ENCODE measurements around the gene DOLK.

DNA sequence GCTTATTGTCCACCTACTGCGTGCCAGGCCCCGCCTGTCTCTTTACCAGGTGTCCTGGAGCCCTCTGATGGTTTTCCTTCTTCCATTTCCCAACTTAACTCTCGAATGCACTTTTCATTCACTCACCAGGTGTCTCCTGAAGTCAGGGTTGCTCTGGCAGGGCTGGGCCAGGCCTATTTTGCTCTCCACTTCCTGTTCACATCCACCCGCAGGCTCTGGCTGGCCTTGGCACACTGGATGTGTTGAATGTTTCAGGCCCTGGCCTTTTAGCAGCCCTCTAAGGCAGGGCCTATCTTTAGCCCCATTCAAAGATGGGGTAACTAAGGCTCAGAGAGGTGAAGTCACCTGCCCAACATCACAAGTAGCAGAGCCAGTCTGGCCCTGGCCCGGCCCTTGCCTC is 49.0 kb downstream of the DOLK start:
- no peak for TF ChIP-seq TAF1 (IDR thresholded peaks at IDR 0.05; ENCODE audit: borderline replicate concordance, low read depth, low read length)
- TF ChIP-seq, protein P1, sequence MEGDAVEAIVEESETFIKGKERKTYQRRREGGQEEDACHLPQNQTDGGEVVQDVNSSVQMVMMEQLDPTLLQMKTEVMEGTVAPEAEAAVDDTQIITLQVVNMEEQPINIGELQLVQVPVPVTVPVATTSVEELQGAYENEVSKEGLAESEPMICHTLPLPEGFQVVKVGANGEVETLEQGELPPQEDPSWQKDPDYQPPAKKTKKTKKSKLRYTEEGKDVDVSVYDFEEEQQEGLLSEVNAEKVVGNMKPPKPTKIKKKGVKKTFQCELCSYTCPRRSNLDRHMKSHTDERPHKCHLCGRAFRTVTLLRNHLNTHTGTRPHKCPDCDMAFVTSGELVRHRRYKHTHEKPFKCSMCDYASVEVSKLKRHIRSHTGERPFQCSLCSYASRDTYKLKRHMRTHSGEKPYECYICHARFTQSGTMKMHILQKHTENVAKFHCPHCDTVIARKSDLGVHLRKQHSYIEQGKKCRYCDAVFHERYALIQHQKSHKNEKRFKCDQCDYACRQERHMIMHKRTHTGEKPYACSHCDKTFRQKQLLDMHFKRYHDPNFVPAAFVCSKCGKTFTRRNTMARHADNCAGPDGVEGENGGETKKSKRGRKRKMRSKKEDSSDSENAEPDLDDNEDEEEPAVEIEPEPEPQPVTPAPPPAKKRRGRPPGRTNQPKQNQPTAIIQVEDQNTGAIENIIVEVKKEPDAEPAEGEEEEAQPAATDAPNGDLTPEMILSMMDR (IDR thresholded peaks at IDR 0.05), result no peak
